Activated CD8-positive, alpha-beta memory T cell treated with anti-CD3 and anti-CD28 coated beads for 24 hours (primary cell): ENCODE results near the gene GNG2.

Experiments
- DNase-seq: peaks from one replicate; pipeline ENCODE4 v3.0.0-alpha.2; 2020

GNG2 gene

GRCh38 chr14:51999084-51999483 is 138.7 kb downstream of the GNG2 start:
- no peak for DNase-seq

DNA sequence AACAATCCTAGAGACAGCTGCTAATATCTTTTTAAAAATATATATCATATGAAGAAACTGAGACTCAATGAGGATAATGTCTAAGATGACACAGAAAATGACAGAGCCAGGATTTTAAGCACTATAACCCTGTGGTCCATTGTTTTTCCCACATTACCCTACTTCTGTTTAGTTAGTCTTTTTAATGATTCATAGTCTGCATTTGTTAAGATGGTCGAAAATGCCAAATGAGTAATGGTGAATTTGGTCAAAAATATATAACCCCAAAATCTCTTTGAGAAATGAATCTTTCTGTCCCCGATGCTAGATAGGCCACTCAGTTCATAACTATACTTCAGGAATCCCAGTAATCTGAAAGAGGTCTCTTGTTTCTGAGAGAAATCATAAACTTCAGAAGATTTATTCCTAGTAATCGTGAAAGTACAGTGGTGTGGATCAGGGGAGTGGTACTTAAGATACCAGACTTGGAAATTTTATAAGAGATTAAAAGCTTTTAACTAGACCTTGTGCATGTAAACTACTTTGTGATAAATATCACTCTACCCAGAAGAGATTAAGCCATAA is 139.7 kb downstream of the GNG2 start:
- no peak for DNase-seq

GRCh38 chr14:52000696-52001095 is 140.3 kb downstream of the GNG2 start:
- no peak for DNase-seq

- DNase-seq, result no peak
Measured at GRCh38 chr14:52002542-52002941, 142.1 kb downstream of the GNG2 start.

GRCh38 chr14:52003324-52003723 is 142.9 kb downstream of the GNG2 start:
- no peak for DNase-seq

DNA sequence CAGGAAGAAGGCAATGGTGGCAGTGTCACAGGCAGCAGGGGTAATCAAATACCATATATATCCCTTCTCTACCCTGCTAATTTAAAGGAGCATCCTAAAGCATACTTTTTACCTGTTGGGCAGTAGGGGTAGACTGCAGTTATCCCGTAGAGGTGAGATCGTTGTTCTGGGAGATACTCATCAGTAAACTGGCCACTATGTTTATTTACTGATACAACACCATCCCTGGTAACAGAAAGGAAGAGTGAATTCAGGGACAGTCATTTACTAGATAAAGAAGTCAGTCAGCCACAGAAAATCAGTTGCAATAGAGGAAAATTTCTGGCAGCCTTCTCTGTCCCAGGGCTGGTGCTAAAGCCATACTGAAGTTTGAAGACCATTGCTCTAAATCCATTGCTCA is 145.2 kb downstream of the GNG2 start:
- no peak for DNase-seq

DNA sequence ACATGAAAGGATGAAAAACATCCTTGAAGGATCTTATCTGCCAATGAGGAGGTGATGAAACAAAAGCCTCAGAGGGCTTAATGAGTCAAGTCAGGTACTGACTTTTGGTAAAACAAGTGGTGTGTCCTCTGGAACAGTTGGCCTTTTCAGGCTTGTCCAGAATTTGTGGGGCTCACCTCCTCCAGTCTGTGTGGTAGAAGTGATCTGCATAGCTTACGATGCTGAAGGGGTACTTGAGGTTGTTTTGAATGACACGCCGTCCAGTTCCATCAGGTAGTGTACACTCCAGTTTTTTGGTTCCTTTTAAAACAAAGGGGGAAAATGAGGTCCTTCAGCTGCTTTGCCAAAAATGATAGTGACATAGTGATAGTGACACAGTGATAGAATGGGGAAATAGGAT is 145.9 kb downstream of the GNG2 start:
- no peak for DNase-seq

DNA sequence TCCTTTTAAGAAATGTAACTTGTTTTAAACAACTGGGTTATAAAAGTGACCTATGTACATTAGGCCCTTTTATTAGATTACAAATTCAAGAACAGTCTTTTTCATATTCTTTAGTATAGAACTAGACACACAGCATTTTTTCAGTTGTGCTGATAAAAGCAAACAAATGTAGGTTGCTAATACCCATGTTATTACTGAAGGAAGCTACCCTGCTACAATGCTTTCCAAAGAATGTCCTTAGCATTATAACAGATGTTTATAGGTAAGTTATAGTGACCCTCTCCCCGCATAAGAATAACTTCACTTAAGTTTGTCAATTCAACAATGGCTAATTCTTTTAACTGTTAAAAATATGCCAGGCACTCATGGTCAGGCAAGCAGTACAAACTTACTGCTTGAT is 146.8 kb downstream of the GNG2 start:
- no peak for DNase-seq

GRCh38 chr14:52007637-52008036 is 147.2 kb downstream of the GNG2 start:
- no peak for DNase-seq

- DNase-seq, result no peak
Measured at GRCh38 chr14:52008136-52008535, 147.7 kb downstream of the GNG2 start.

DNA sequence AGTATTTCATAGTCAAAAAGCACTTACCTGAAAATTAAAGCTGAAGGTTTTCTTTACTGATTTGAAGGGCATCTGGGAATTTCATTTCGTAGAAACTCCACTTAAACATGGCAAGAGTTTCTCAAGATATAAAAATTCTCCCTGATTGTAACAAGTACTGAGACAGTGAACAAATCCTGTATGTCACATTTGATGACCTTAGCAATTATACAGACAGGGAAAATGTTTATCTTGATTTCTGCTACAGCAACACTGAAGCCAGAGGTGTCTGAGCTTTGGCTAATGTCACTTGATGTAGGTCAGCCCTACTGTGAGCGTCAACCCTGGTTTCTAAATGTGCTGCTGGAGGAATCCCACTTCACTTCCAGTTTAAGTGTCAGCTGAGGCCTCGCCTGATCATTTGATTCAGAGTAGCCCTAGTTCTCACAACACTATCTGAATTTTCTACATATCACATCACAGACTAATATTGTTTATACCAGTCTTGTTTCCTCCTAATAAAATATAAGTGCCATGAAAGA is 149.8 kb downstream of the GNG2 start:
- DNase-seq, result no peak

- no peak for DNase-seq
Measured at GRCh38 chr14:52011523-52011922, 151.1 kb downstream of the GNG2 start.

DNA sequence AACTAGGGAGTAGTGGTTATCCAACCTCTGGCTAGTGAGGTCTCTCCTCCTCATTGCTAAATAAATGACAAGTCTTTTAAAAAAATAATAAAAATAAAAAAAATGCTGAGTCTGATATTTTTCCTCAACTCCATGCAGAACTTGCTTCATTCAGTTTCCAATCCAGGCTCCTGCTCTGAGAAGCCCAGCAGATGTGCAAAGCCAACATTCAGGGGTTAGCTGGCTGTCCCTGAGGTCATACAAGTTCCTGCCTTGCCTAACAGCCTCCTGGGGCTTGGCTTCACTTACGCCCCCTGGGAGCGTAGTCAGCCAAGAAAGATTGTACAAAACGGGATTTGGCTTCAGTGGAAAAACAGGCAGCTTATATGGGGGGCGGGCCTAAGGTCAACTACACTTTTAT is 152.2 kb downstream of the GNG2 start:
- no peak for DNase-seq

- no peak for DNase-seq
Measured at GRCh38 chr14:52013984-52014600, 153.7 kb downstream of the GNG2 start.

DNA sequence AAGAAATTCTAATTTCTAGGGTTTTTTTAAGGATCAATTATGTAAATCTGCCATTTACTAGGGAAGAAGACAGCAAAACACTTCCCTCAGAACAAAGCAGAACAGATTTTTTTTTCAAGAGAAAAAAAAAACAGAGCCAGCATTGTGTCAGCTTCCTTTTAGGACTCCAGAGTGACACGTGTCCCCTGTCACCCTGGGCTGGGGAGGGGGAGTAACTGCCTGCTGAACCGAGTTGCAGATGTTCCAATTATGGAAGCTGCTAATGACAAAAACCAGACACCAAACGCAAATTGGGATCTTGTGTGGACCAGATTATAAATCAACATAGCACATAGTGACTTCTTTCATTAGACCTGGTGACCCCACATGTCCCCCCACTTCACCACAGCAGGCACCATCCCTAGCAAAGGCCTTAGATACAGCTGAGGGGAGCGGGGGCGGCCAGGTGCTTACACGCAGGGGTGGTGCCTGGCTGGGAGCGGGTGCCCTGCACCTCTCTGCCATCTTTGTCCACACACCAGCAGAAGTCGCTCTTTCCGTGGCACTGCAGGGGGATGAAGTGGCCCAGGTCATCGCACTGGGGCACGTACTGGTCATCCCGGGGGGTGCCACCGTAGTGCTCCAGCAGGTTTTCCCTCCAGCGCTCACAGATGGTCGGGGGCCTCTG is 154.3 kb downstream of the GNG2 start:
- DNase-seq, result no peak

- no peak for DNase-seq
Measured at GRCh38 chr14:52015411-52016030, 155.1 kb downstream of the GNG2 start.

GRCh38 chr14:52018252-52018651 is 157.8 kb downstream of the GNG2 start:
- DNase-seq, result no peak

DNA sequence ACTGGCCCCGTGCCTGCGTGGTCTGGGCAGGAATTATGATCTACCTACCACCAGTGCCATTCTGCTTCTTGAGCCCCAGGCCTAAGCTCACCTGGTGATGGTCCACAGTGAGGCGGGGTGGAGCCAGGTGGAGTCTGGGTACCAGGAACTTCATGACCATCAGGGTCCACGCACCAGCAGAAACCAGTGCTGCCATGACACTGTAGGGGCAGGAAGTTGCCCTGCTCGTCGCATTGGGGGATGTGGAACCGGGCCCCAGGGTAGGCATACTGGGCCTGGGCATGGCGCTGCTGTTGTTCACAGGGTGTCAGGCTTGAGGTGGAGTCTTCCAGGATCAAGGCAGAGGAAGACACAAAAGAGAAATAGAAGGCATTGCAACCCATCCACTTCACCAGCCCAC is 158.6 kb downstream of the GNG2 start:
- no peak for DNase-seq
